ENCODE results near the gene NAP1L4.
"Not testable (repeated sequence)": the region's sequence is repeated elsewhere in the genome, so short reads cannot be mapped to it uniquely, and the experiment has no call there.

The NAP1L4 gene

DNA sequence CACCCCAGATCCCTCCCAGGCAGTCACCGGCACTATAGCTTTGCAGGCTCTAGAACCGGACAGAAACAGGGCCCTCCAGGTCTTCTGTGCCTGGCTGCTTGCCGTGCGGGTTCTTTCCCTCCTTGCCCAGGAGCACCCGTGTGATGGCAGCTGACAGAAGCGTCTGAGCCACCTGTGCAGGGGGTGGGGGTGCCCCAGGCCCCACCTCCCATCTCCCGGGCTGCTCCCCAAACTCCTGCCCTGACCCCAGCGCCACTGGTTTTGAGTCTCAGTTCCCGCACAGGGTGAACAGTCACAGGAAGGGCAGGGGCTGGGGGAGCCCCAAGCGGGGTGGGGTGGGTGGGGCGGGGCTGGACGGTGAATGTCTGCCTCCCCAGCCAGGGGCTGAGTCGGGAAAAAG, 49.7 kb downstream of the NAP1L4 start:
- no peaks in the 10 kb centered on the region for H3K27me3 ChIP-seq (ENCODE audit: control insufficient read depth, insufficient read depth, low read length)
- H3K9ac ChIP-seq (ENCODE audit: low read depth, low read length): no peak overlapping the region
- H3K27ac ChIP-seq (ENCODE audit: low read depth, low read length): no peak overlapping the region
- H3K4me1 ChIP-seq (ENCODE audit: control insufficient read depth, insufficient read depth, low read length): peaks cover 29% of the 10 kb centered on the region
- H3K4me3 ChIP-seq (ENCODE audit: low read depth, low read length): no peak overlapping the region
- H3K9me3 ChIP-seq (ENCODE audit: control insufficient read depth, insufficient read depth, low read length): peaks cover 21% of the 10 kb centered on the region
- peaks cover 29% of the 10 kb centered on the region for H3K36me3 ChIP-seq (ENCODE audit: control insufficient read depth, insufficient read depth, low read length)

DNA sequence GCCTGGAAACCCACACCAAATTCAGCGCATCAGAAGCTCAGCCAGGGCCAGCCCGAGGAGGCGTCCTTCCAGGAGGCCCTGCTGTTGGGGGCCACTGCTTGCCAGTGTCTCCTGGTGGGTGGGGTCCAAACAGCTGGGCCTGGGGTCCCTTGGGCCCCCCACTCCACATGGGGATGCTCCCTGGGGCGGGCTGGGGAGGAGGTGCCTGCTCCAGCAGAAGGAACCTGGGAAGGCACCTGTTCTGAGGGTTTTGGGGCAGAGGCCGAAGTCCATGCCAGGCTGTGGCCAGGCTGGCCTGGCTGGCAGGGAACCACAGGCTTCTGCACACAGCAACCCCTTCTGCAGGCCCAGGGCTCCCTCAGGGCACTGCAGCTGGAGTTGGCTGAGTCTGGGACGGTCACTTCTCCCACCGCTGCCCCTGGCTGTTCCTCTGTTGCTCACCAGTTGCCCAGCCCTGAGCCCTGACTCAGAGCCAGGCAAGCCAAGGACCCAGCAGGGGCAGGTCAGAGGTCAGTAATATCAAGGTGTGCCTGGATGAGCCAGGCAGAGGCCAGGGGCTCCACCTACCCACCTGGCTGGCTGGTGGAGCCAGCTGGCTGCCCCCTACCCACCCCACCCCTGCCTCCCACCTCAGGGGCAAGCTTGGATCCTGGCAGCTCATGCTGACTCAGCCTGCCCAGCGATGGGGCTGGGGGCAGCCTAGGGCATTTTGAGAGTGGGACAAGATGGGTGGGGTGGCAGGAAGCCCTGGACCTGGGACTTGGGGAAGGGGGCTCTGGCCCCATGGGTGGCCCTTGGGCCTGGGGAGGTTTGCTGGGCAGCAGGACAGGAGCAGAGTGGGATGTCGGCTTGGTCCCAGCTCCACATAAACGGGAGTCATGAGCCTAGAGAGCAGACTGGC, 51.0 kb downstream of the NAP1L4 start:
- H3K27me3 ChIP-seq (ENCODE audit: control insufficient read depth, insufficient read depth, low read length): no peaks in the 10 kb centered on the region
- peaks cover 22% of the 10 kb centered on the region for H3K9me3 ChIP-seq (ENCODE audit: control insufficient read depth, insufficient read depth, low read length)
- H3K4me1 ChIP-seq (ENCODE audit: control insufficient read depth, insufficient read depth, low read length): peaks cover 16% of the 10 kb centered on the region
- no peak overlapping the region for H3K4me3 ChIP-seq (ENCODE audit: low read depth, low read length)
- H3K36me3 ChIP-seq (ENCODE audit: control insufficient read depth, insufficient read depth, low read length): peaks cover 23% of the 10 kb centered on the region
- no peak overlapping the region for H3K27ac ChIP-seq (ENCODE audit: low read depth, low read length)
- H3K9ac ChIP-seq (ENCODE audit: low read depth, low read length): no peak overlapping the region

DNA sequence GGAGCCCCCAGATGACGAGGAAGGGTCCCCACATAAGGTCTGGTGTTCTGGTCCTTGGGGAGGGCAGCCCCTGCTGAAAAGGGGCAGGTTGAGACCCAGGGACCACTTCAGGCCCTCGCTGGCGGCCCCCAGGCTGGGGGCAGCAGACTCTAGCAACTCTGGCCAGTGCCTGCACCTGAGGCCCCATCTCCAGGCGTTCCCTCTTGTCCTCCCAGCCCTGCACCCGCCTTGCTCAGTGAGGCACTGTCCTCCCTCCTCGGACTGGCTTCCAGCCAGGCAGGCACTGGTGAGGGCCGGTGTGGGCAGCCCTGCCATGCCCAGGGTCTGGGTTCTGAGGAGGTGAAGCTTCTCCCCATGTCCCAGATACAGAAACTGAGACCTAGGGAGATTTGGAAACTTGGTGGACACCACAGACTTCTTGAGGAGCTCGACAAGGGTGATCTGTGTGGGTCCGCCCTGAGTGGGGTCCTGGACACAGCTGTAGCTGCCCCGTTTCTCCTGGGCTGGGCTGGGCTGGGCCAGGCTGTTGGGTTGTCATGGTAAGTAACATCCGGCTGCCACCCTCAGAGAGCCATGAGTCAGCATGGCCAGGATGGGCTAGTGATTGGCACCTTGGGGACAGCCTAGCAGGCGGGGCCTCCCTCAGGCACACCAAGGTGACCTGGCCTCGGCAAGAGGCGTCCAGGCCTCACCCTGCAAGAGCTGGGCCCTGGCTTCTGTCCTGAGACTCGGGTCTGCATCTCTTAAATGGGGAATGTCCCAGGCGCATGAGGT, 51.8 kb downstream of the NAP1L4 start:
- Histone ChIP-seq H3K27me3 (ENCODE audit: control insufficient read depth, insufficient read depth, low read length) (no peaks in the 10 kb centered on the region), H3K9me3 (ENCODE audit: control insufficient read depth, insufficient read depth, low read length) (peaks cover 22% of the 10 kb centered on the region), H3K9ac (ENCODE audit: low read depth, low read length) (no peak overlapping the region), H3K36me3 (ENCODE audit: control insufficient read depth, insufficient read depth, low read length) (peaks cover 23% of the 10 kb centered on the region), H3K4me3 (ENCODE audit: low read depth, low read length) (no peak overlapping the region), H3K27ac (ENCODE audit: low read depth, low read length) (no peak overlapping the region), H3K4me1 (ENCODE audit: control insufficient read depth, insufficient read depth, low read length) (peaks cover 9% of the 10 kb centered on the region)

DNA sequence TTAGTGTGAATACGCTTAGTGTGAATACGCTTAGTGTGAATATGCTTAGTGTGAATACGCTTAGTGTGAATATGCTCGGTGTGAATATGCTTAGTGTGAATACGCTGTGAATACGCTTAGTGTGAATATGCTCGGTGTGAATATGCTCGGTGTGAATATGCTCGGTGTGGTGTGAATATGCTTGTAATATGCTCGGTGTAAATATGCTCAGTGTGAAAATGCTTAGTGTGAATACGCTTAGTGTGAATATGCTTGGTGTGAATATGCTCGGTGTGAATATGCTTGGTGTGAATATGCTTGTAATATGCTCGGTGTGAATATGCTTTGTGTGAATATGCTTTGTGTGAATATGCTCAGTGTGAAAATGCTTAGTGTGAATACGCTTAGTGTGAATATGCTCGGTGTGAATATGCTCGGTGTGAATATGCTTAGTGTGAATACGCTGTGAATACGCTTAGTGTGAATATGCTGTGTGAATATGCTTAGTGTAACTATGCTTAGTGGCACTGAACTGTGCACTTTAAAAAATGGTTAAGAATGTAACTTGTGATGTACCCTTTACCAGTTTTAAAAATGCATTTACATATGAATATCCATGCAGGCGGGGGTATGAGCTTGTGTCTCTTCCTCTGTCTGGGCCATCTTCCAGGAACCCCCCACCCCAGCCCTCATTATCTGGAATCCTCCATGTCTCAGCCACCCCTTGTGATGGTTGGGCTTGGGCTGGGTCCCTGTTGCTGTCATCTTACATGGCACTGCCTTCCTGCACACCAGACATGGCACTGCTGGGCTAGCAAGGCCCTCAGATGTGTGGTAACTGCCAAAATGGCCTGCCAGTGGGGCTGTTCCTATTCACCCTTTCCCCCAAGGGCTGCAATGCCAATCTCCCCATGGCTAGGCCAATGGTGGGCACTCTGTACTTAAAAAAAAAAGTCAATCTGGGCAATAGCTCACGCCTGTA, 53.4 kb downstream of the NAP1L4 start:
- H3K9ac ChIP-seq (ENCODE audit: low read depth, low read length); H3K36me3 ChIP-seq (ENCODE audit: control insufficient read depth, insufficient read depth, low read length); H3K27ac ChIP-seq (ENCODE audit: low read depth, low read length); H3K4me3 ChIP-seq (ENCODE audit: low read depth, low read length); H3K4me1 ChIP-seq (ENCODE audit: control insufficient read depth, insufficient read depth, low read length); H3K27me3 ChIP-seq (ENCODE audit: control insufficient read depth, insufficient read depth, low read length): not testable (repeated sequence)
- H3K9me3 ChIP-seq (ENCODE audit: control insufficient read depth, insufficient read depth, low read length): peaks cover 22% of the 10 kb centered on the region

DNA sequence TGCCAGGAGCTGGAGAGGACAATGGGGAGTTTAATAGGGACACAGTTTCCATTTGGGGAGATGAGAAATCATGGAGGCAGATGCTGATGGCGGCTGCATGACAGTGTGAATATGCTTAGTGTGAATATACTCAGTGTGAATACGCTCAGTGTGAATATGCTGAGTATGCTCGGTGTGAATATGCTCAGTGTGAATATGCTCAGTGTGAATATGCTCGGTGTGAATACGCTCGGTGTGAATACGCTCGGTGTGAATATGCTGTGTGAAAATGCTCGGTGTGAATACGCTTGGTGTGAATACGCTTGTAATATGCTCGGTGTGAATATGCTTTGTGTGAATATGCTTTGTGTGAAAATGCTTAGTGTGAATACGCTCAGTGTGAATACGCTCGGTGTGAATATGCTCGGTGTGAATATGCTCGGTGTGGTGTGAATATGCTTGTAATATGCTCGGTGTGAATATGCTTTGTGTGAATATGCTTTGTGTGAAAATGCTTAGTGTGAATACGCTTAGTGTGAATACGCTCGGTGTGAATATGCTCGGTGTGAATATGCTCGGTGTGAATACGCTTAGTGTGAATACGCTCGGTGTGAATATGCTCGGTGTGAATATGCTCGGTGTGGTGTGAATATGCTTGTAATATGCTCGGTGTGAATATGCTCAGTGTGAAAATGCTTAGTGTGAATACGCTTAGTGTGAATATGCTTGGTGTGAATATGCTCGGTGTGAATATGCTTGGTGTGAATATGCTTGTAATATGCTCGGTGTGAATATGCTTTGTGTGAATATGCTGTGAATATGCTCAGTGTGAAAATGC, 54.3 kb downstream of the NAP1L4 start:
- H3K4me1 ChIP-seq (ENCODE audit: control insufficient read depth, insufficient read depth, low read length); H3K27ac ChIP-seq (ENCODE audit: low read depth, low read length); H3K4me3 ChIP-seq (ENCODE audit: low read depth, low read length); H3K36me3 ChIP-seq (ENCODE audit: control insufficient read depth, insufficient read depth, low read length); H3K27me3 ChIP-seq (ENCODE audit: control insufficient read depth, insufficient read depth, low read length); H3K9ac ChIP-seq (ENCODE audit: low read depth, low read length): not testable (repeated sequence)
- peaks cover 22% of the 10 kb centered on the region for H3K9me3 ChIP-seq (ENCODE audit: control insufficient read depth, insufficient read depth, low read length)

DNA sequence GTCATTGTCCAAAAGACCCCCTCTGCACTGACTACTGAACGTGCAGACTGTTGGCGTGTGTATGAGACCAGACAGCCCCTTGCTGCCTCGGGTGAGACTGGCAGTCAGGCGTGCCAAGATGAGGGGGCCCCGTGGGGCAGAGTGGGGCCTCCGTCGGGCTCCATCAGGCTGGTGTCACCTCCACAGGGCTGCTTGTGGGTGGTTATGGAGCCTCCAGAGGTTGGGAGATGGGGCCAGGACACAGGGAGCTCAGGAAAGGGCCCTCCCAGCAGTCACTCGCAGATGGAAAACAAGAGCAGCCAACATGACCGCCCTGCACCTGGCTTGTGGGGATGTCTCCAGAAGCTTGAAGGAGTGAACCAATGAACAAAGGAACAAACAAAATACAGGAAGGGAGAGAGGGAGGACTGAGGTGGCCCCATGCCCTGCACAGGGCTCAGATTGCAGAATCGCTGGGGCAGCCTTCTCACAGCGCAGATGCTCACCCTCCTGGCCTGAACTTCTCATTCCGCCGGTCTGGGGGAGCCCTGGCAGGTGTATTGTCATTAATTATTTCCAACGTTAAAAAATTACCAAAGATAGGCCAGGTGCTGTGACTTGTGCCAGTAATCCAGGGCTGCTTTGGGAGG, 57.4 kb downstream of the NAP1L4 start:
- H3K36me3 ChIP-seq (ENCODE audit: control insufficient read depth, insufficient read depth, low read length): no peaks in the 10 kb centered on the region
- H3K27me3 ChIP-seq (ENCODE audit: control insufficient read depth, insufficient read depth, low read length): peaks cover 5% of the 10 kb centered on the region
- peaks cover 4% of the 10 kb centered on the region; the same call in 1 of the 2 replicates for H3K4me1 ChIP-seq (ENCODE audit: control insufficient read depth, insufficient read depth, low read length)
- H3K9ac ChIP-seq (ENCODE audit: low read depth, low read length): no peak overlapping the region
- peaks cover 21% of the 10 kb centered on the region for H3K9me3 ChIP-seq (ENCODE audit: control insufficient read depth, insufficient read depth, low read length)
- H3K4me3 ChIP-seq (ENCODE audit: low read depth, low read length): no peak overlapping the region
- no peak overlapping the region for H3K27ac ChIP-seq (ENCODE audit: low read depth, low read length)

DNA sequence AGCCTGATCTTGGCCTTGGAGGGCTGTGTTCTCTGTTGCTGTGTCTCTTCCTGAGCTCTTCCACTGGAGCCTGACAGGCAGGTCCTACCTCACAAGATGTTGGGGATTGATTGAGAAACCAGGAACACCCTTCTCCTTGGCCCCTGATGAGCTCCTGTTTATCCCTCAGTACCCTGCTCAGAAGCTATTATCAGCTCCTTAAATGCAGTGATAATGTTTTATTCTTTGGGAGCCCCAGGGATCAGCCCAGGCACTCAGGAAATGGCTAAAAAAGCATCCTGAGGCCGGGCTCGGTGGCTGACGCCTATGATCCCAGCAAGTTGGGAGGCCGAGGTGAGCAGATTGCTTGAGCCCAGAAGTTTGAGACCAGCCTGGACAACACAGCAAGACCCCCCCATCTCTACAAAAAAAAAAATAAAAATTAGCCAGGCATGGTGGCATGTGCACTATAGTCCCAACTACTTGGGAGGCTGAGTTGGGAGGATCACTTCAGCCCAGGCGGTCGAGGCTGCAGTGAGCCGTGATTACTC, 58.0 kb downstream of the NAP1L4 start:
- no peaks in the 10 kb centered on the region for H3K36me3 ChIP-seq (ENCODE audit: control insufficient read depth, insufficient read depth, low read length)
- no peak overlapping the region for H3K4me3 ChIP-seq (ENCODE audit: low read depth, low read length)
- H3K27me3 ChIP-seq (ENCODE audit: control insufficient read depth, insufficient read depth, low read length): peaks cover 11% of the 10 kb centered on the region
- H3K4me1 ChIP-seq (ENCODE audit: control insufficient read depth, insufficient read depth, low read length): peaks cover 4% of the 10 kb centered on the region; the same call in 1 of the 2 replicates
- H3K9ac ChIP-seq (ENCODE audit: low read depth, low read length): no peak overlapping the region
- H3K27ac ChIP-seq (ENCODE audit: low read depth, low read length): no peak overlapping the region
- peaks cover 16% of the 10 kb centered on the region for H3K9me3 ChIP-seq (ENCODE audit: control insufficient read depth, insufficient read depth, low read length)

DNA sequence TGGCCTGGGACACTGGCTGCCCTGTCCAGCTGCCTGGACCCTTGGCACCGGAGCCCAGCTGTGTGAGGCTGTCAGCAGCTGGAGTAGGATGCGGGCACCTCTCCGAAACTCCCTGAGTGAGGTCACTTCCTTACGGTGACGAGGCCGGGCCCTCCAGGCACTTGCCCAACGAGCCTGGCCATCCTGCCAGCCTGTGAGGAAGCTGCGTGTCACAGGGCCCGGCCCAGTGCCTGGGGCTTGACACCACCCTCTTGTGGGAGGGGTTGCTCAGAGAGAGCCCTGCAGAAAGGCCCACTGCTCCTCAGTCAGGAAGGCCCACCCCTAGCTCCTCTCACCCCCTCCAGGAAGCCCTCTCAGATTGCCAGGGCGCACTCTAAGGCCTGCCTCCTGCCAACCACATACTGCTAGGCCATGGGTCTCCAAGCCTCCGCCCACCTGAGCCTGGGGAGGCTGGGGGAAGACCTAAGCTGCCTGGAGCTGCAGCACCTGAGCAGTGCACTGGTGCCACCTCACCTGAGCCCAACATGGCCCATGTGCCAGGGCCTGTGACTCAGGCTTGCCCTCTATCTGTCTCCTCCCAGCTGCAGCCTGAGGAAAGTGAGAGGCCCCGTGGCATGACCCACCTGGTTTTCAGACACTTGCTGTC, 58.6 kb downstream of the NAP1L4 start:
- Histone ChIP-seq H3K4me1 (ENCODE audit: control insufficient read depth, insufficient read depth, low read length) (peaks cover 4% of the 10 kb centered on the region; the same call in 1 of the 2 replicates), H3K27ac (ENCODE audit: low read depth, low read length) (no peak overlapping the region), H3K9ac (ENCODE audit: low read depth, low read length) (no peak overlapping the region), H3K27me3 (ENCODE audit: control insufficient read depth, insufficient read depth, low read length) (peaks cover 17% of the 10 kb centered on the region), H3K36me3 (ENCODE audit: control insufficient read depth, insufficient read depth, low read length) (no peaks in the 10 kb centered on the region), H3K4me3 (ENCODE audit: low read depth, low read length) (no peak overlapping the region), H3K9me3 (ENCODE audit: control insufficient read depth, insufficient read depth, low read length) (peaks cover 10% of the 10 kb centered on the region)

DNA sequence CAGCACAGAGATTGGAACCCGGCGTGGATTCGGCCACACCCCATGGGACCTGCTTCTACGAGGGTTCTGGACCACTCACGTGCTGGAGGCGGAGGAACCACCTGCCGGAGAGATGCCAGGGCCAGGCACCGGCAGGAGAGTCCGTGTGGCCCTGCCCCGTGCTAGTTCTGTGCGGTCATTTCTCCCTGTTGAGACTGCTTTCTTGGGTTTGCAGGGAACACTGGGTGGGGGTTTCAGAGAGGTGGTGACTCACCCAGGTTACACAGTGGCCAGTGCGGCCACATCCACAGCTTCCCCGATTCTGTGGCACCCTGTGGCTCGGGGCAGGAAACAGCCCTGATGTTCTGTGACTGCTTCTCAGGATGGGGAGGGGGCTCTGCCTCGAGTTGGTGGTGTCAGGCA, 59.3 kb downstream of the NAP1L4 start:
- Histone ChIP-seq H3K36me3 (ENCODE audit: control insufficient read depth, insufficient read depth, low read length) (no peaks in the 10 kb centered on the region), H3K4me1 (ENCODE audit: control insufficient read depth, insufficient read depth, low read length) (peaks cover 4% of the 10 kb centered on the region; the same call in 1 of the 2 replicates), H3K9me3 (ENCODE audit: control insufficient read depth, insufficient read depth, low read length) (peaks cover 6% of the 10 kb centered on the region), H3K9ac (ENCODE audit: low read depth, low read length) (no peak overlapping the region), H3K4me3 (ENCODE audit: low read depth, low read length) (no peak overlapping the region), H3K27me3 (ENCODE audit: control insufficient read depth, insufficient read depth, low read length) (peaks cover 23% of the 10 kb centered on the region), H3K27ac (ENCODE audit: low read depth, low read length) (no peak overlapping the region)

Data from HUES48 (cell line).